K562 (cell line): ENCODE measurements around the gene VSIG10L. TPM values are rescaled to one million over a fixed set of nuclear protein-coding genes. Genes with fewer than 3 reads are reported as not detected.

Experiments
- ARID3B ChIP-seq: fragments of 250-450 bp; sonication (Bioruptor Pico); IDR thresholded peaks from 2 replicates; pipeline ENCODE4 v1.4.0; 2020; ENCODE audit warnings: borderline replicate concordance
- ATF6 ChIP-seq: sonication (generic); formaldehyde crosslinking; IDR thresholded peaks from 2 replicates; pipeline ENCODE4 v1.4.0; 2020; ENCODE audit warnings: mild to moderate bottlenecking, missing genetic modification reagents
- BCOR ChIP-seq: fragments of 450-650 bp; IDR thresholded peaks from 2 replicates; pipeline ENCODE4 v1.6.1; 2016
- CC2D1A ChIP-seq: fragments of 450-650 bp; IDR thresholded peaks from 2 replicates; pipeline ENCODE4 v1.6.1; 2017; ENCODE audit warnings: mild to moderate bottlenecking
- CEBPZ ChIP-seq: fragments of 150-350 bp; IDR thresholded peaks from 2 replicates; pipeline ENCODE4 v1.6.1; 2014; ENCODE audit warnings: low read depth, mild to moderate bottlenecking, low read length, borderline replicate concordance
- ETS2 ChIP-seq: IDR thresholded peaks from 2 replicates; pipeline ENCODE4 v1.6.1; 2016; ENCODE audit warnings: borderline replicate concordance, missing genetic modification characterization, mild to moderate bottlenecking, moderate library complexity, missing compliant biosample characterization; ENCODE audit not compliant: poor library complexity, severe bottlenecking
- HBP1 ChIP-seq: fragments of 450-650 bp; formaldehyde crosslinking; IDR thresholded peaks from 2 replicates; pipeline ENCODE4 v1.4.0; 2022; ENCODE audit warnings: missing genetic modification characterization
- MAX ChIP-seq: sonication (generic); formaldehyde crosslinking; IDR thresholded peaks from 2 replicates; pipeline ENCODE4 v1.9.0; 2022; ENCODE audit warnings: mild to moderate bottlenecking, missing genetic modification reagents
- MYBL2 ChIP-seq, 2 experiments: fragments of 450-650 bp in 1 of 2; sonication (generic) in 1 of 2; formaldehyde crosslinking in 1 of 2; IDR thresholded peaks; 2 replicates each; pipeline versions ENCODE4 v1.6.1 to v1.8.1; 2017 to 2022; ENCODE audit warnings: borderline replicate concordance in 1 of 2, inconsistent platforms in 1 of 2, low read depth in 1 of 2, mild to moderate bottlenecking in 1 of 2, missing genetic modification reagents in 1 of 2, moderate library complexity in 1 of 2
- POLR2G ChIP-seq: fragments of 200-400 bp; formaldehyde crosslinking; IDR thresholded peaks from 2 replicates; pipeline ENCODE4 v1.6.1; 2017; ENCODE audit warnings: low read depth, mild to moderate bottlenecking, antibody characterized with exemption, low read length, moderate library complexity
- TCFL5 ChIP-seq: fragments of 250-450 bp; sonication (Bioruptor Pico); conservative IDR thresholded peaks from 2 replicates; pipeline ENCODE4 v1.6.1; 2021; ENCODE audit warnings: mild to moderate bottlenecking, moderate library complexity, matching md5 sums
- polyA plus RNA-seq, 8 experiments: library from polyadenylated mRNA; depleted of rRNA in 4 of 8; stranded (reverse) in 5 of 8; unstranded in 3 of 8; fragments of >200 nt; fragmentation: Nextera tagmentation in 2 of 8; fragmentation: Illumina TruSeq in 1 of 8; extraction: Ambion mirVana in 2 of 8; extraction: Trizol in 1 of 8; gene quantifications; 2 replicates each; pipeline versions ENCODE4 v1.2.1 to v1.2.3, GENCODE V29; 2011 to 2014; ENCODE audit warnings: inconsistent platforms in 1 of 8, missing spikeins in 1 of 8
- total RNA-seq, 7 experiments: library from RNA; depleted of rRNA in 6 of 7; stranded (reverse); fragments of >200 nt in 6 of 7; fragmentation: Illumina TruSeq in 2 of 7; extraction: Trizol in 2 of 7; gene quantifications; 2 replicates each; pipeline versions ENCODE4 v1.2.1 to v1.2.3, GENCODE V29; 2011 to 2021; ENCODE audit warnings: low replicate concordance in 1 of 7
- TF ChIP-seq, protein P1 (sequence below): IDR thresholded peaks from 3 replicates; pipeline ENCODE4 v1.6.1; 2011; ENCODE audit warnings: borderline replicate concordance, mild to moderate bottlenecking, moderate library complexity; ENCODE audit not compliant: insufficient read length; ENCODE audit errors: extremely low read depth

Gene VSIG10L
- total and polyA plus RNA-seq, 9 of the 15 experiments (the other 6 are each of a cell fraction or from before 2014, with no cell fraction given), result 1.1 to 7.6 (median 2.2) TPM

DNA sequence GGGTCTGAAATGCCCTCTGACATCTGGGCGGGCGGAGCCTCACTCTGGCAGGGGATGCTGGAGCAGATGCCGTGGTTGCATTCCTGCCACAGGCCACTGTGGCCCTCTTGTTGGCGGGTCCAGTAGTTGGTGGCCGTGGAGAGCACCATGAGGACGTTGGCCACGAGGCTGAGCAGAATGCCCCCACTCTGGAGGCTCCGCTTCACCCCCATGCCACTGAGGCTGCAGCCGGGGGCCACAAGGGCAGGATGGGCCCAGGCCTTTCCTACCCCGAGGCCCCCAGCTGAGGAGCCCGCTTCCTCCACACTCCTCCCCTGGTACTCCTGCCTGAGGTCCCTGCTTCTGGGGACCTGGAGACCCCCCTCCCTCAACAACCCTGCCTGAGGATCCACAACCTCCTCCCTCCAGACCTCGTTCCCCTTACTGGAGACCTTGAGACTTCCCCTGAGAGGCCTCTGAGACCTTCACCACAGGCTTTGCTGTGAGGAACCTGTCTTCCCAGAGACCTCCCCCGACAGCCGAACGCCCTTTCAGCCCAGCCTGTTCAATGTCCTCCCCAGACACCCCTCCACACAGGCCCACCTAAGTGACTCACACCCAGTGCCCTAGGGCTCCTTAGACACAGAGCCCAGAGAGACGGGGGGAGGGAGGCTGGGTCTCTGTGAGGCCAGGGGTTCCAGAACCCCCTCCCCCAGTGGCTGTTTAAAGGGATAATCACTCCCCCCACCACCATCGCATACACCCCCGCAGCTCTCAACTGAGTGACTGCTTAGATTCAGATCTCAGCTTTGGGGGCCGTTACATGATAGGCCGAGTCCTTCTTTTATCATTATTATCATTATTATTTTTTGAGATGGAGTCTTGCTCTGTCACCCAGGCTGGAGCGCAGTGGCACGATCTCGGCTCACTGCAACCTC lies 26.7 kb upstream of the VSIG10L start, which contains the start of gene CLDND2 (continued):
- TF ChIP-seq ATF6, result 0 out of 2 replicates have a peak, but pooled peaks have one; percentile 34
- no peak for TF ChIP-seq MYBL2 (IDR thresholded peaks at IDR 0.05; ENCODE audit: low read depth)
- TF ChIP-seq MYBL2 (CRISPR knock-in tag; IDR thresholded peaks at IDR 0.05; ENCODE audit: borderline replicate concordance), result no peak
- TF ChIP-seq ARID3B (CRISPR knock-in tag), result no peak
- TF ChIP-seq, protein P1, sequence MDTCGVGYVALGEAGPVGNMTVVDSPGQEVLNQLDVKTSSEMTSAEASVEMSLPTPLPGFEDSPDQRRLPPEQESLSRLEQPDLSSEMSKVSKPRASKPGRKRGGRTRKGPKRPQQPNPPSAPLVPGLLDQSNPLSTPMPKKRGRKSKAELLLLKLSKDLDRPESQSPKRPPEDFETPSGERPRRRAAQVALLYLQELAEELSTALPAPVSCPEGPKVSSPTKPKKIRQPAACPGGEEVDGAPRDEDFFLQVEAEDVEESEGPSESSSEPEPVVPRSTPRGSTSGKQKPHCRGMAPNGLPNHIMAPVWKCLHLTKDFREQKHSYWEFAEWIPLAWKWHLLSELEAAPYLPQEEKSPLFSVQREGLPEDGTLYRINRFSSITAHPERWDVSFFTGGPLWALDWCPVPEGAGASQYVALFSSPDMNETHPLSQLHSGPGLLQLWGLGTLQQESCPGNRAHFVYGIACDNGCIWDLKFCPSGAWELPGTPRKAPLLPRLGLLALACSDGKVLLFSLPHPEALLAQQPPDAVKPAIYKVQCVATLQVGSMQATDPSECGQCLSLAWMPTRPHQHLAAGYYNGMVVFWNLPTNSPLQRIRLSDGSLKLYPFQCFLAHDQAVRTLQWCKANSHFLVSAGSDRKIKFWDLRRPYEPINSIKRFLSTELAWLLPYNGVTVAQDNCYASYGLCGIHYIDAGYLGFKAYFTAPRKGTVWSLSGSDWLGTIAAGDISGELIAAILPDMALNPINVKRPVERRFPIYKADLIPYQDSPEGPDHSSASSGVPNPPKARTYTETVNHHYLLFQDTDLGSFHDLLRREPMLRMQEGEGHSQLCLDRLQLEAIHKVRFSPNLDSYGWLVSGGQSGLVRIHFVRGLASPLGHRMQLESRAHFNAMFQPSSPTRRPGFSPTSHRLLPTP, result no peak
- TF ChIP-seq ETS2 (tag), result no peak
- TF ChIP-seq BCOR, result no peak
- peak; percentile 32 for TF ChIP-seq MAX (CRISPR knock-in tag)
- TF ChIP-seq CC2D1A, result no peak
- no peak for TF ChIP-seq TCFL5 (CRISPR knock-in tag)
- no peak for TF ChIP-seq HBP1 (CRISPR knock-in tag)
- TF ChIP-seq CEBPZ, result no peak
- TF ChIP-seq POLR2G, result no peak
